Ammon's horn (tissue), 1 donor: Measurements from ENCODE around the gene GALK2.
"Not testable (repeated sequence)": the region's sequence is repeated elsewhere in the genome, so short reads cannot be mapped to it uniquely, and the experiment has no call there.

ENCODE experiments used
- DNase-seq: peaks from one replicate; pipeline ENCODE4 v3.0.0-alpha.2; 2016; ENCODE audit warnings: low spot score

GALK2 gene

DNA sequence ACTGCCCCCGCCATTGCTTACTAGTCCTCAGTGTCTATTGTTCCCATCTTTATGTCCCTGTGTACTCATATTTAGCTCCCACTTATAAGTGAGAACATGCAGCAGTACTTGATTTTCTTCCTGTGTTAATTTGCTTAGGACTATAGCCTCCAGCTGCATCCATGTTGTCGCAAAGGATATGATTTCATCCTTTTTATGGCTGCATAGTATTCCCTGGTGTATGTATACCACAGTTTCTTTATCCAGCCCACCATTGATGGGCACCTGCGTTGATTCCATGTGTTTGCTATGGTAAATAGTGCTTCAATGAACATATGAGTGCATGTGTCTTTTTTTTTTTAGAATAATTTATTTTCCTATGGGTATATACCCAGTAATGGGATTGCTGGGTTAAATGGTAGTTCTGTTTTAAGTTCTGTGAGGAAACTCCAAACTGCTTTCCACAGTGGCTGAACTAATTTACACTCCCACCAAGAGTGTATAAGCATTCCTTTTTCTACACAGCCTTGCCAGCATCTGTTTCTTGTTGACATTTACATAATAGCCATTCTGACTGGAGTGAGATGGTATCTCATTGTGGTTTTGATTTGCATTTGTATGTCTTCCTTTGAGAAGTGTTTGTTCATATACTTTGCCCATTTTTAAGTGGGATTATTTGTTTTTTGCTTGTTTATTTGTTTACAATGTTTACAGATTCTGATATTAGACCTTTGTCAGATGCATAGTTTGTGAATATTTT lies 53.7 kb downstream of the GALK2 start:
- DNase-seq = no peak

DNA sequence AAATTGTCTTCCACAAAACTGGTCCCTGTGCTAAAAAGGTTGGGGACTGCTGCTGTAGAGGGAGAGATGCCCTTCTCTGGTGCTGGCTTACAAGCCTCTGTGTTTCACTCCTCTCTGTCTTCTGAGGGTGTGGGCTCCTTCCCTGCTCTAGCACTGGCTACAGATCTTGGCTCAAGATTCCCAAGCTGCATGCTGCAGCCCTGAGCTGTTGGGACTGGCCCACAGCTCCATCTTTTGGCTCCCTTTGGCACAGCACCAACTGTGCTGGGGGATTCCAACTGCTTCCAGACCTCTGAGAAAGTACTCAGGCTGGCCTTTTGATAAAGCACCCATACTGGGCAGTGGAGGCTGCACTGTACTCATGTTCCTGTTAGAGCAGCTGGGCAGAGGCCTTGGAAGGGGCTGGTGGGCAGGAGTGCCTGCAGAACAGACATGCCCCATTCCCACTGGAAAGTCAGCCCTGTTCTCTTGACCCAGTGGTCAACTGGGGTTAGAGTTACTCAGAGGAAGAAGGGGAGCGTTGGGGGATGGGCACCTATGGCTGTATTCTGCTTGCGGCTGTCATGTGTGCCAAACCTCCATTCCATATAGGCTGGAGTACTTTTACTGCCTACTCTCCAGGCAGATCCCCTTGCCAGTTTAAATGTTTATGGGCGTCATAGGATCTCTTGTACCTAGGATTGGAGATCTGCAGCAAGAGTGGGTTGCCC lies 55.7 kb downstream of the GALK2 start:
- DNase-seq = no peak

DNA sequence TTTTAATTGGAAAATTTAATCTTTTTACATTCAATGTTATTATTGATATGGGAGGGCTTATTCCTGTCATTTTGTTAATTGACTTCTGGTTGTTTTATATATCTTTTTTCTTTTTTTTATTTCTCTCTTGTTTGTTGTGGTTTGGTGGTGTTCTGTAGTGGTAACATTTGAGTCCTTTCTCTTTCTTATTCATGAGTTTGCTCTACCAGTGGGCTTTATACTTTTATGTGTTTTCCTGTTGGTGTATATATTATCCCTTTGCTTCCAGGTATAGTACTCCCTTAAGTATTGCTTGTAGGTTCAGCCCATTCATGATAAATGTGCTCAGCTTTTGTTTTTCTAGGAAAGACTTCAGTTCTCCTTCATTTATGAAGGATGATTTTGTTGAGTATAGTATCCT lies 57.6 kb downstream of the GALK2 start:
- DNase-seq = no peak

- no peak for DNase-seq
Measured at GRCh38 chr15:49229922-49230321, 59.9 kb downstream of the GALK2 start.

DNA sequence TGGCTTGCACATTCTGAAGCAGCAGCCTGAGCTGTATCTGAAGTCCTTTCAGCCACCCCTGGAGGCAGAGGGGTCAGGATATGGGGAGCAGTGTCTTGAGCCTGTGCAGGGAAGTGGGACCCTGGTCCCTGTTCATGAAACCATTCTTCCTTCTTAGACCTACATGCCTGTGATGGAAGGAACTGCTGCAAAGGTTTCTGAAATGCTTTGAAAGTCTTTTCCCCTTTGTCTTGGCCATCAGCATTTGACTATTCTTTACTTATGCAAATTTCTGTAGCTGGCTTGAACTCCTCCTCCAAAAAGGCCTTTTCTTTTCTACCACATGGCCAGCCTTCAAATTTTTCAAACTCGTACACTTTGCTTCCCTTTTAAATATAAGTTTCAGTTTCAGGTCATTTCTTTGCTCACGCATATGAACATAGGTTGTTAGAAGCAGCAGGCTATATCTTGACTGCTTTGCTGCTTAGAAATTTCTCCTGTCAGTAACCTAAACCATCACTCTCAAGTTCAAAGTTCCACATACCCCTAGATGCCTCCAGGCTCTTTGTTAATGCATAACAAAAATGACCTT lies 62.3 kb downstream of the GALK2 start:
- no peak for DNase-seq

DNA sequence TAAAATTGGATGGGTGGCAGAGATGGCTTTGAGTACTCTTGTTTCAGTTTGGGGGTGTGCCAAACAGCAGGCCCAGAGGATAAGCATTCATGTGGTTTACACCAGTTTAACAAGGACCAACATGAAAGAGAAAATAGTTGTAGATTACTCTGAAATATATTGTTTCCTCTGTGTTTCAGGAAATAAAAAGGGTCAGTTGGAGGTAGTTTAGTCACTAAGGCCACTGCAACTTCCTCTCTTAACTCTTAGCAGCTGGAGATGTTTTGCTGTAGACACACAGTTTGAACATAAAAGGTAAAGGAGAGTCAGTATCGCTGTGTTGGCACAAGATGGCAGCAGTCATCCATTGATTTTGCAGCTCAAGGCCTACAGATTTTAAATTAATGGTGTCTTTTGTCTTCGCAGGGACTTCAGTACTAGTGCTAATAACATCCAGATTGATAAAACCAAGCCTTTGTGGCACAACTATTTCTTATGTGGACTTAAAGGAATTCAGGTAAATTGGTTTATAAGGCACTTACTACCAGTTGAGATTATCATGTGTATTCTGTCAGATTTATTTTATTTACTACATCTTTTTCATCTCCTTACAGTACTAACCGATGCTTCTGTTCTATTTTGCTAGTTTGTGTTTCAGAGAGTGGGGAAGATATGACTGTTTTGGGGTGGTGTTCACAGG lies 65.5 kb downstream of the GALK2 start:
- peak; percentile 90 for DNase-seq

DNA sequence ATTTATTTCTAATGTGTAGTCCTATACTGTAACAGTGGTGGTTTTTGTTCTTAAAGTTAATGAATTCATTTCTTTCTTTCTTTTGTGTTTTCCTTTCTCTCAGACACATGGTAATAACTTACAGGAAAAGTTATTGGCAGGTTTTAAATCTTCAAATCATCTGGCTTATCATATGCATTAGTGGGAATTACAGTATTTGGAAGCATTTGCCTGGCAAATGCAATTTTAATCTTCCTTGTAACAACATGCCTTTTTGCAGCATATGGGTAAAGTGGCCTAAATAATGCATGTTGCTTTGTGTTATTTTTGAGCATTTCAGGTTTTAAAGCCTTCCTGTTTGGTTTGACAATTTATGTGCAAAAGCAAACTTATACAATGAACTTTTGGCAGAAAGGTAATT lies 66.8 kb downstream of the GALK2 start:
- no peak for DNase-seq

- no peak for DNase-seq
Measured at GRCh38 chr15:49238342-49238741, 68.3 kb downstream of the GALK2 start.

DNA sequence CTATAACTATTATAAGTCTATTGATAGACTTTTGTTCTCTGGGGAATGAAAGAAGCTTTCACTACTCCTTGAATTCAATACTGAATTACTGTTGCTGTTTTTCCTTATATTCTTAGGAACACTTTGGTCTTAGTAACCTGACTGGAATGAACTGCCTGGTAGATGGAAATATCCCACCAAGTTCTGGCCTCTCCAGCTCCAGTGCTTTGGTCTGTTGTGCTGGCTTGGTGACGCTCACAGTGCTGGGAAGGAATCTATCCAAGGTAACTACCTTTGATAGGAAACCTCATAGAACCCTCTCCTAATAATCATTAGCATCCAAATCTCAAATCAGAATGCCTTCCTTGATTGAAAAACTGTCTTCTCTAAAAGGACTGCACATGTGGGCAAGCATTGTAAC lies 69.1 kb downstream of the GALK2 start:
- DNase-seq = no peak

DNA sequence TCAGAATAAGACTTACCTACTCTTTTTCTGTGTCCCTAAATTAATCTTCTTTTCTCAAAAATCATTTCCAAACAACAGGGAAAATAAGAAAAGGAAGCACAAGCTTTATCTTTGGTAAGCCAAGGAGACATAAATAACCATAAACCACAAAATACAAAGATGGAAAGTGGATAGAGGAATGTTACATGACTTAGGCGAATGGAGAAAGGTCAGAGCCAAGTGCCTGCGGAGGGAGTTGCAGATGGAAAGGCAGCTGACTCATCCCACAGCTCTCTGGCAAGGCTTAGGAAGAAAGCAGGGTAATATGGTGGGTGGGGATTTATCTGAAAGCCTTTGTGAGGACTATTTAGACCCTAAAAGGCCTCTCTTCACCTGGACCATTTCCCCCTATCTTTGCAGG lies 72.8 kb downstream of the GALK2 start:
- DNase-seq = no peak

GRCh38 chr15:49247556-49248110 lies 77.6 kb downstream of the GALK2 start:
- no peak for DNase-seq

- no peak for DNase-seq
Measured at GRCh38 chr15:49248291-49248690, 78.2 kb downstream of the GALK2 start.

GRCh38 chr15:49255966-49256759 lies 86.1 kb downstream of the GALK2 start:
- no peak for DNase-seq

DNA sequence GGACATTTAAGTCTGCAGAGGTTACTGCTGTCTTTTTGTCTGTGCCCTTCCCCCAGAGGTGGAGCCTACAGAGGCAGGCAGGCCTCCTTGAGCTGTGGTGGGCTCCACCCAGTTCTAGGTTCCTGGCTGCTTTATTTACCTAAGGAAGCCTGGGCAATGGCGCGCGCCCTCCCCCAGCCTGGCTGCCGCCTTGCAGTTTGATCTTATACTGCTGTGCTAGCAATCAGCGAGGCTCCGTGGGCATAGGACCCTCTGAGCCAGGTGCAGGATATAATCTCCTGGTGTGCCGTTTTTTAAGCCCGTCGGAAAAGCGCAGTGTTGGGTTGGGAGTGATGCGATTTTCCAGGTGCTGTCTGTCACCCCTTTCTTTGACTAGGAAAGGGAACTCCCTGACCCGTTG lies 95.1 kb downstream of the GALK2 start:
- DNase-seq = not testable (repeated sequence)

DNA sequence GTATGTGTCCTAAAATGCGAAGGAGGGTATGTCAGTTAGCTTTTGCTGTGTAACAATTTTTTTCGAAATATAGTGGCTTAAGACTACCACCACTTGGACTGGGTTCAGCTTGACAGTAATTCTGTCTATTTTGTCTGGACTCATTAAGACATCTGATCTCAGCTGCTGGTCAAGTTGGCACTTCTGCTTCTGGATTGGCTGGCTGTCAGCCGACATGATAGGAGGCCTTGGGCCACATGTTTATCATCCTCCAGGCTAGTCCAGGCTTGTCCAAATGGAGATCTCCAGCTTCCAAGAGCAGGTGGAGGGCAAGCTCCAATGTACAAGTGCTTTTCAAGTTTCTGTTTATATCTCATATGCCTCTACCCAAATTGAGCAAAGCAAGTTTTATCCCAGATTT lies 95.9 kb downstream of the GALK2 start:
- DNase-seq = no peak

DNA sequence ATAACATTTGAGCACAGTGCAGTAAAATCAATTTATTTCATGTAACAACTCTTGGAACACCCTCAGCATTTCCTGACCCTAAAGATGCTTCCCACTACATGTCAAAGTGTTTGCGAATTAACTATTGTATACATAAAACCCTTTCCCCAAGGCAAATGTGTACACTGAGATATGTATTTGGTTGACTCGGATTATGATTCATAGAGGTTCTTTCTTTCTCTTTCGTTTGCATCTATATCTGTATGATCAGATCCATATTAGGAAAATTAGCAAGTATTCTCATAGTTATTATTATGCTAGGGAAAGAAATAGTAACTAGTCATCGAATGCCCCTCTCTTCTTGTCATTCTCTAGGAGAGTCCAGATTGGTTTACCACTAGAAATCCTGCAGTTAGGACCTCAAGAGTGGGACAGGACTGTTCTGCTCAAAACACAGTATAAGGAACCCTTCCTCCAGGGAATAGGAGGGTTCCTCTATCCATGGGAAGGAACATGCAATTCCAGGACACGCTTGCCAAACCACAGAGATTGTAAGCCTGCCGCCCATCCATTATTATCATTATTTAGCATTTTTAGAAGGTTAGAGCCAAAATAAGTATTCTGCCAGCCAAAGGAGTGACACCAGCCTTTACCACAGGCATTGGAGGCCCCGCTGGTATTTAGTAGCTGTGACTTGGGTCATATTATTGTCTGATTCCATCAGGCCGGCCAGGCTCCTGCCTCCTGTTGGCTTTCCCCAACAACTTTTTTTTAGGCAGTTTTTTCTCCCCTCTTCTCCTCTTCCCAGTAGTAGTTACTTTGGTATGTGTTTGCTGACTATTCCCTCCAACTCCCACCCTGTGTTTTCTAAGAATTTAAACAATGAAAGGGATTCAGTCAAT lies 100.7 kb downstream of the GALK2 start:
- no peak for DNase-seq

DNA sequence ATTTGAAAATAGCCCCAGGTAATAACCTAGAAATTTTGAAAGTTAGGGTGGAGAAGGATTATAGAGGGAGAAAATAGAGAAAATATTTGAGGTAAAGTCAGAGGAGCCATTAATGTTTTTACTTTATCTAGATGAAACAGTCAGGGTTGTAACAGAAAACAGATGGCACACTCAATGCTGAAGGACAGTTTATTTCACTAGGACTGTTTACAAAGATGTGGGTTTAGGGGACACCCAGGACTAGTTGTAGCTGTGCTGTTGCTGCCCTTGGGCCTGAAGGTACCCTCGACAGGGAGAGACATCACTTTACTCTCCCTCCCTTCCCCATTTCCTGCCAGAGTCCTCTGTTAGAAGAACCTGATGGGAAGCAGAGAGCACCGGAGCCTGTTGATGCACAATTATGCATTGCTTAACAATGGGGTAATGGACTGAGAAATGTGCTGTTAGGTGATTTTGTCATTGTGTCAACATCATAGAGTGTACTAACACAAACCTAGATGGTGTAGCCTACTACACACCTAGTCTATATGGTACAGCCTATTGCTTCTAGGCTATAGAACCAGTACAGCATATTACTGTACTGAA lies 103.8 kb downstream of the GALK2 start:
- DNase-seq = no peak

GRCh38 chr15:49278751-49279150 lies 108.7 kb downstream of the GALK2 start:
- DNase-seq = no peak

DNA sequence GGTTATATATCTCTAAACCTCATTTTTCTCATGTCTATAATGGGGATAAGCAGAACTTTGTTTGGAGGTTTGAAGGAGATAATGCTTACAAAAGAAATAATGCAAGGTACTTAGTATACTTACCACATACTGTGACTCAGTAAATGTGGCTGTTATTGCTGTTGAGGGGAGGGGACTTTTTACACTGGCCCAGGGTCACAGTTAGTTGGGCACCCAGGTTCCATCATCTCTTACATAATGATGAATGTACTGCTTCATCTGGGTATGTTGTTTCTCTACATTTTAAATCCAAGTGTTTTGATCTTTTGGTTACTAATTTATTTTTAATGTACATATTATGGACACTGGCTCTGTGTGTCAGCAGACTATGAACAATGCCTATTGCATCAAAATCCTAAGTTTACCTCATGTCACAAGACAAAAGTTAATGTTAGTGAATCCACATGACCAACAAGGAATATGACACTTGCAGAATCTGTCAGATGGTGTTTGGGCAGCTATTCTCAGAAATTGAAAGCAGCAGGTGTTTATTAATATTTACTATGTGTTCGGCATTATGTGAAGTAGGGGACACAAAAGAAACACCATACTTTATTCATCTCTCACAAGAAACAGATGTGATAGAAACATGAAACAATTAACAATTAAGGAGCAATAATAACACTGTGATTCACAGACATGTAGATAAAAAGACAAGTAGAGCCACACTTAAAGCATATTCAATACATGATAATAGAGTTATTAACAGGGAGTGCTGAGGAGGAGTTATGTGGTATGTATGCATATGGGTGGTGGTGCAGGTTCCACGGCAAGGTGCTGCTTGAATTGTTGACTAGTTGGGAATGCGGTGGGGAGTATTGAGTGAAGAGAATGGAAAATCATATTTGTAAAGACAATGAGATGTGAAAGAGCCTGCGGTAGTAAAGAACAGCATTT lies 109.7 kb downstream of the GALK2 start:
- DNase-seq = no peak
